HepG2 (cell line): ENCODE data around the gene NTMT1. TPM values are rescaled to one million over a fixed set of nuclear protein-coding genes. Genes with fewer than 3 reads are reported as not detected.

ENCODE experiments used
- FOXO1 ChIP-seq: sonication (generic); formaldehyde crosslinking; IDR thresholded peaks from 2 replicates; pipeline ENCODE4 v1.4.0; 2020; ENCODE audit warnings: missing genetic modification reagents
- JUN ChIP-seq: sonication (generic); formaldehyde crosslinking; IDR thresholded peaks from 2 replicates; pipeline ENCODE4 v1.4.0; 2020; ENCODE audit warnings: mild to moderate bottlenecking, missing genetic modification reagents
- MEIS2 ChIP-seq: sonication (generic); formaldehyde crosslinking; IDR thresholded peaks from 2 replicates; pipeline ENCODE4 v1.9.0; 2021; ENCODE audit warnings: mild to moderate bottlenecking, missing genetic modification reagents
- MTA1 ChIP-seq: sonication (generic); formaldehyde crosslinking; IDR thresholded peaks from 2 replicates; pipeline ENCODE4 v1.4.0; 2020; ENCODE audit warnings: missing genetic modification reagents, mild to moderate bottlenecking, borderline replicate concordance
- NAIF1 ChIP-seq: sonication (generic); formaldehyde crosslinking; IDR thresholded peaks from 2 replicates; pipeline ENCODE4 v1.5.0; 2020; ENCODE audit warnings: mild to moderate bottlenecking, missing genetic modification reagents, borderline replicate concordance
- PHF20 ChIP-seq: sonication (generic); formaldehyde crosslinking; IDR thresholded peaks from 2 replicates; pipeline ENCODE4 v1.5.0; 2020; ENCODE audit warnings: mild to moderate bottlenecking, missing genetic modification reagents
- POLR2AphosphoS5 ChIP-seq: IDR thresholded peaks from 2 replicates; pipeline ENCODE4 v1.6.1; 2012; ENCODE audit warnings: low read depth, low read length
- RELA ChIP-seq: sonication (generic); formaldehyde crosslinking; IDR thresholded peaks from 2 replicates; pipeline ENCODE4 v1.4.0; 2020; ENCODE audit warnings: missing genetic modification reagents
- RXRB ChIP-seq: IDR thresholded peaks from 2 replicates; pipeline ENCODE4 v1.6.1; 2016; ENCODE audit warnings: borderline replicate concordance, missing genetic modification reagents, missing compliant biosample characterization
- ZNF367 ChIP-seq: sonication (generic); formaldehyde crosslinking; IDR thresholded peaks from 2 replicates; pipeline ENCODE4 v1.4.0; 2020; ENCODE audit warnings: missing genetic modification reagents, borderline replicate concordance
- ZNF414 ChIP-seq: sonication (generic); formaldehyde crosslinking; IDR thresholded peaks from 2 replicates; pipeline ENCODE4 v1.5.0; 2020; ENCODE audit warnings: missing genetic modification reagents
- ZNF577 ChIP-seq: sonication (generic); formaldehyde crosslinking; IDR thresholded peaks from 2 replicates; pipeline ENCODE4 v1.4.0; 2020; ENCODE audit warnings: mild to moderate bottlenecking, low read depth, missing genetic modification reagents, borderline replicate concordance
- ZNF737 ChIP-seq: sonication (generic); formaldehyde crosslinking; IDR thresholded peaks from 2 replicates; pipeline ENCODE4 v1.5.0; 2020; ENCODE audit warnings: missing genetic modification reagents, mild to moderate bottlenecking, borderline replicate concordance
- ZSCAN30 ChIP-seq: sonication (generic); formaldehyde crosslinking; IDR thresholded peaks from 2 replicates; pipeline ENCODE4 v1.5.0; 2020; ENCODE audit warnings: mild to moderate bottlenecking, missing genetic modification reagents
- polyA plus RNA-seq, 8 experiments: library from polyadenylated mRNA; depleted of rRNA in 3 of 8; stranded (reverse) in 7 of 8; unstranded in 1 of 8; fragments of >200 nt; fragmentation: Illumina TruSeq in 4 of 8; extraction: Trizol in 4 of 8; gene quantifications; 2 replicates each; pipeline versions ENCODE4 v1.2.1 to v1.2.3, GENCODE V29; 2011 to 2016; ENCODE audit warnings: low read depth in 4 of 8, missing spikeins in 1 of 8, mixed read lengths in 1 of 8; ENCODE audit not compliant: insufficient read depth in 1 of 8
- total RNA-seq, 5 experiments: library from RNA; depleted of rRNA; stranded (reverse); fragments of >200 nt; fragmentation: Illumina TruSeq; extraction: Trizol; gene quantifications; 2 replicates each; pipeline ENCODE4 v1.2.3, GENCODE V29; 2016; ENCODE audit warnings: low read depth in 1 of 5
- TF ChIP-seq, protein P1 (sequence below): sonication (generic); formaldehyde crosslinking; IDR thresholded peaks from 2 replicates; pipeline ENCODE4 v1.4.0; 2020; ENCODE audit warnings: missing genetic modification reagents
- TF ChIP-seq, protein P2 (sequence below): sonication (generic); formaldehyde crosslinking; IDR thresholded peaks from 2 replicates; pipeline ENCODE4 v1.4.0; 2020; ENCODE audit warnings: missing genetic modification reagents, borderline replicate concordance
- TF ChIP-seq, protein P3 (sequence below): sonication (generic); formaldehyde crosslinking; IDR thresholded peaks from 2 replicates; pipeline ENCODE4 v1.5.1; 2020; ENCODE audit warnings: mild to moderate bottlenecking, missing genetic modification reagents, moderate library complexity

Gene NTMT1
- total and polyA plus RNA-seq, 2 of the 13 experiments (the other 11 are each of a cell fraction or from before 2014, with no cell fraction given) = 49.1 to 53.8 TPM

DNA sequence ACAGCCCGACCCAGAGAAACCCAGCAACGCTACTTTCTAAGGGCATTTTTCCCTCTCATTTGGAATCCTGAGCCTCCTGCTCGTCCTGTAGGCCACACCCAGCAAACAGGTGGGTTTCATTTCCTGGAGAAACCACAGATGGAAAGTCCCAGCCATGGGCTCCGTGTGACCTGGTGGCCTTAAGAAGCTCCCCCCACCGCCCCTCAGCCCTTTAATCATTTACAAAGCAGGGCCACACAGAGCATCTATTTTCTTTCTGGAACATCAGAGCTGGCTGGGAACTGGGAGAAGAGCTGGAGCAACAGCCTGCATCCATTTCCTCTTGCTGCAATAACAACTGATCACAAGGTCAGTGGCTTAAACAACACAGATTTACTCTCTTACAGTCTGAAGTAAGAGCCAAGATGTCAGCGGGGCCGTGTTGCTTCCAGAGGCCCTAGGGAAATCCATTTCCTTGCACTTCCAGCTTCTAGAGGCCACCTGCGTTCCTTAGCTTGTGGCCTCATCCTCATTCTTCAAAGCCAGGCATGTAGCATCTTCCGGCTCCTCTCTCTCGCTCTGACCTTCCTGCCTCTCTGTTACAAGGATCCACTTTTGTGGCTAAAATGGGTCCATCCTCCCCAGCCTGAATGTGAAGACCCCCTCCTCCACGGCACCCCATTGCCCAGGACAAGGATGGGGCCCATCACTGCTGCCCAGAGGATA, 45.6 kb upstream of the NTMT1 start (continued):
- TF ChIP-seq NAIF1 (CRISPR knock-in tag) = peak; percentile 46; the same call in 1 of the 2 replicates
- TF ChIP-seq MTA1 = no peak
- TF ChIP-seq PHF20 = no peak
- TF ChIP-seq POLR2AphosphoS5 = peak; percentile 49
- TF ChIP-seq, protein P1, sequence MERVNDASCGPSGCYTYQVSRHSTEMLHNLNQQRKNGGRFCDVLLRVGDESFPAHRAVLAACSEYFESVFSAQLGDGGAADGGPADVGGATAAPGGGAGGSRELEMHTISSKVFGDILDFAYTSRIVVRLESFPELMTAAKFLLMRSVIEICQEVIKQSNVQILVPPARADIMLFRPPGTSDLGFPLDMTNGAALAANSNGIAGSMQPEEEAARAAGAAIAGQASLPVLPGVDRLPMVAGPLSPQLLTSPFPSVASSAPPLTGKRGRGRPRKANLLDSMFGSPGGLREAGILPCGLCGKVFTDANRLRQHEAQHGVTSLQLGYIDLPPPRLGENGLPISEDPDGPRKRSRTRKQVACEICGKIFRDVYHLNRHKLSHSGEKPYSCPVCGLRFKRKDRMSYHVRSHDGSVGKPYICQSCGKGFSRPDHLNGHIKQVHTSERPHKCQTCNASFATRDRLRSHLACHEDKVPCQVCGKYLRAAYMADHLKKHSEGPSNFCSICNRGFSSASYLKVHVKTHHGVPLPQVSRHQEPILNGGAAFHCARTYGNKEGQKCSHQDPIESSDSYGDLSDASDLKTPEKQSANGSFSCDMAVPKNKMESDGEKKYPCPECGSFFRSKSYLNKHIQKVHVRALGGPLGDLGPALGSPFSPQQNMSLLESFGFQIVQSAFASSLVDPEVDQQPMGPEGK (CRISPR knock-in tag) = peak; percentile 78
- TF ChIP-seq, protein P2, sequence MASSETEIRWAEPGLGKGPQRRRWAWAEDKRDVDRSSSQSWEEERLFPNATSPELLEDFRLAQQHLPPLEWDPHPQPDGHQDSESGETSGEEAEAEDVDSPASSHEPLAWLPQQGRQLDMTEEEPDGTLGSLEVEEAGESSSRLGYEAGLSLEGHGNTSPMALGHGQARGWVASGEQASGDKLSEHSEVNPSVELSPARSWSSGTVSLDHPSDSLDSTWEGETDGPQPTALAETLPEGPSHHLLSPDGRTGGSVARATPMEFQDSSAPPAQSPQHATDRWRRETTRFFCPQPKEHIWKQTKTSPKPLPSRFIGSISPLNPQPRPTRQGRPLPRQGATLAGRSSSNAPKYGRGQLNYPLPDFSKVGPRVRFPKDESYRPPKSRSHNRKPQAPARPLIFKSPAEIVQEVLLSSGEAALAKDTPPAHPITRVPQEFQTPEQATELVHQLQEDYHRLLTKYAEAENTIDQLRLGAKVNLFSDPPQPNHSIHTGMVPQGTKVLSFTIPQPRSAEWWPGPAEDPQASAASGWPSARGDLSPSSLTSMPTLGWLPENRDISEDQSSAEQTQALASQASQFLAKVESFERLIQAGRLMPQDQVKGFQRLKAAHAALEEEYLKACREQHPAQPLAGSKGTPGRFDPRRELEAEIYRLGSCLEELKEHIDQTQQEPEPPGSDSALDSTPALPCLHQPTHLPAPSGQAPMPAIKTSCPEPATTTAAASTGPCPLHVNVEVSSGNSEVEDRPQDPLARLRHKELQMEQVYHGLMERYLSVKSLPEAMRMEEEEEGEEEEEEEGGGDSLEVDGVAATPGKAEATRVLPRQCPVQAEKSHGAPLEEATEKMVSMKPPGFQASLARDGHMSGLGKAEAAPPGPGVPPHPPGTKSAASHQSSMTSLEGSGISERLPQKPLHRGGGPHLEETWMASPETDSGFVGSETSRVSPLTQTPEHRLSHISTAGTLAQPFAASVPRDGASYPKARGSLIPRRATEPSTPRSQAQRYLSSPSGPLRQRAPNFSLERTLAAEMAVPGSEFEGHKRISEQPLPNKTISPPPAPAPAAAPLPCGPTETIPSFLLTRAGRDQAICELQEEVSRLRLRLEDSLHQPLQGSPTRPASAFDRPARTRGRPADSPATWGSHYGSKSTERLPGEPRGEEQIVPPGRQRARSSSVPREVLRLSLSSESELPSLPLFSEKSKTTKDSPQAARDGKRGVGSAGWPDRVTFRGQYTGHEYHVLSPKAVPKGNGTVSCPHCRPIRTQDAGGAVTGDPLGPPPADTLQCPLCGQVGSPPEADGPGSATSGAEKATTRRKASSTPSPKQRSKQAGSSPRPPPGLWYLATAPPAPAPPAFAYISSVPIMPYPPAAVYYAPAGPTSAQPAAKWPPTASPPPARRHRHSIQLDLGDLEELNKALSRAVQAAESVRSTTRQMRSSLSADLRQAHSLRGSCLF = 0 out of 2 replicates have a peak, but pooled peaks have one; percentile 3
- no peak for TF ChIP-seq ZNF737 (CRISPR knock-in tag)
- TF ChIP-seq RXRB (CRISPR knock-in tag) = peak; percentile 46; the same call in 1 of the 2 replicates
- TF ChIP-seq ZNF577 (CRISPR knock-in tag) = no peak
- TF ChIP-seq FOXO1 (CRISPR knock-in tag) = 0 out of 2 replicates have a peak, but pooled peaks have one; percentile 57
- no peak for TF ChIP-seq ZNF414 (CRISPR knock-in tag)
- TF ChIP-seq, protein P3, sequence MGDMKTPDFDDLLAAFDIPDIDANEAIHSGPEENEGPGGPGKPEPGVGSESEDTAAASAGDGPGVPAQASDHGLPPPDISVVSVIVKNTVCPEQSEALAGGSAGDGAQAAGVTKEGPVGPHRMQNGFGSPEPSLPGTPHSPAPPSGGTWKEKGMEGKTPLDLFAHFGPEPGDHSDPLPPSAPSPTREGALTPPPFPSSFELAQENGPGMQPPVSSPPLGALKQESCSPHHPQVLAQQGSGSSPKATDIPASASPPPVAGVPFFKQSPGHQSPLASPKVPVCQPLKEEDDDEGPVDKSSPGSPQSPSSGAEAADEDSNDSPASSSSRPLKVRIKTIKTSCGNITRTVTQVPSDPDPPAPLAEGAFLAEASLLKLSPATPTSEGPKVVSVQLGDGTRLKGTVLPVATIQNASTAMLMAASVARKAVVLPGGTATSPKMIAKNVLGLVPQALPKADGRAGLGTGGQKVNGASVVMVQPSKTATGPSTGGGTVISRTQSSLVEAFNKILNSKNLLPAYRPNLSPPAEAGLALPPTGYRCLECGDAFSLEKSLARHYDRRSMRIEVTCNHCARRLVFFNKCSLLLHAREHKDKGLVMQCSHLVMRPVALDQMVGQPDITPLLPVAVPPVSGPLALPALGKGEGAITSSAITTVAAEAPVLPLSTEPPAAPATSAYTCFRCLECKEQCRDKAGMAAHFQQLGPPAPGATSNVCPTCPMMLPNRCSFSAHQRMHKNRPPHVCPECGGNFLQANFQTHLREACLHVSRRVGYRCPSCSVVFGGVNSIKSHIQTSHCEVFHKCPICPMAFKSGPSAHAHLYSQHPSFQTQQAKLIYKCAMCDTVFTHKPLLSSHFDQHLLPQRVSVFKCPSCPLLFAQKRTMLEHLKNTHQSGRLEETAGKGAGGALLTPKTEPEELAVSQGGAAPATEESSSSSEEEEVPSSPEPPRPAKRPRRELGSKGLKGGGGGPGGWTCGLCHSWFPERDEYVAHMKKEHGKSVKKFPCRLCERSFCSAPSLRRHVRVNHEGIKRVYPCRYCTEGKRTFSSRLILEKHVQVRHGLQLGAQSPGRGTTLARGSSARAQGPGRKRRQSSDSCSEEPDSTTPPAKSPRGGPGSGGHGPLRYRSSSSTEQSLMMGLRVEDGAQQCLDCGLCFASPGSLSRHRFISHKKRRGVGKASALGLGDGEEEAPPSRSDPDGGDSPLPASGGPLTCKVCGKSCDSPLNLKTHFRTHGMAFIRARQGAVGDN = peak; percentile 48
- TF ChIP-seq RELA (CRISPR knock-in tag) = peak; percentile 82; the same call in 1 of the 2 replicates
- TF ChIP-seq JUN (CRISPR knock-in tag) = 0 out of 2 replicates have a peak, but pooled peaks have one; percentile 9
- no peak for TF ChIP-seq ZNF367 (CRISPR knock-in tag)
- TF ChIP-seq MEIS2 (CRISPR knock-in tag) = peak; percentile 20; the same call in 1 of the 2 replicates
- TF ChIP-seq ZSCAN30 = no peak
